ENCODE measurements around the gene TNIP3.

GRCh38 chr4:121093261-121093660 lies 70.9 kb downstream of the TNIP3 start:
- no peak for TF ChIP-seq POLR2A (IDR thresholded peaks at IDR 0.05; ENCODE audit: low read length)
- no peak for TF ChIP-seq GATA1 (IDR thresholded peaks at IDR 0.05; ENCODE audit: low read depth, low read length)

All from erythroblast (primary cell).